HL-60/S4 treated with retinoic acid at 250 ng/mL for 4 days and 3 days (cell line): ENCODE results near the gene C1QA.

Experiments used
- in situ Hi-C: fragments of 300-500 bp; cut with MboI; formaldehyde crosslinking; loops from 2 replicates; pipeline ENCODE4 v1.7.0; 2022; ENCODE audit warnings: low sequenced_read_pairs

Gene C1QA

DNA sequence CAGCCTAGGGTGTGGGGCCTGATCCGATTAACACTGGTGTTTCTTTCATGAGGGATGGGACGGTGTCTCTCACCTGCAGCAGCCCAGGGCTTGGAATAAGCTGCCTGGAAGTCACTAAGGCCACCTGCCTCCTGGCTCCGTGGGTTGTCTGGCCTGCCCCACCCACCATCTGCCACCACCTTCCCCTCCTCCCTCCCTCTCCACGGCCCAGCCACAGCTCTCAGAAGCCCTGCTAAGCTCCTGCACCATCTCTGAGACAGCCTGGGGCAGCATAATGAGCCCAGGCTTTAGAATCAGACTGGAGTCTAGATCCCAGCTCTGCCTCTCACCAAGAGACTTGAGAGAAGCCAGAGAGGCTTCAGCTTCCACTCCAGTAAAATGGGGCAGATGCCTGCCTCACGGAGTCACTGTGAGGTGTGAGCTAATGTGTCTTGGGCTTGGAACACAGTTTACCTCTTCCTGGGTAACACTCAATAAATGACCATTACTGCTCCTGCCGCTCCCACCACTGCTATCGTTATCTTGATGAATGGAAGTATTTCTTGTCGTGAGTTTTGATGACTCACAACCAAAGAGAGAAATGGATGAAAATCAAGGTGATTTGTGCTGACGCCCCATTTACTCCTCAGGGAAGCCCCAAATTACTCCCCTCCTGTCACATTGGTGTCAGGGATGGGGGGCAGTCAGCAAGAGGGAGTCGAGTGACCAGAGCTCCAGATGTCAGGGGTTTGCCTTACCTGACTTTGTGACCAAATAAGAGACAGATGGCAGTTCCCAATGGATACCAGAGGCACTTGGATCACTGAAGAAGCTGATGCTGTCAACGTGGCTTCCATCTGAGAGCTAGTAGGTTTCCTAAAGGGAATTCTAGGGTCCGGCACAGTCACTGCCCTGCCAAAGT is 23.5 kb upstream of the C1QA start:
- in situ Hi-C loops, result no loop called here

DNA sequence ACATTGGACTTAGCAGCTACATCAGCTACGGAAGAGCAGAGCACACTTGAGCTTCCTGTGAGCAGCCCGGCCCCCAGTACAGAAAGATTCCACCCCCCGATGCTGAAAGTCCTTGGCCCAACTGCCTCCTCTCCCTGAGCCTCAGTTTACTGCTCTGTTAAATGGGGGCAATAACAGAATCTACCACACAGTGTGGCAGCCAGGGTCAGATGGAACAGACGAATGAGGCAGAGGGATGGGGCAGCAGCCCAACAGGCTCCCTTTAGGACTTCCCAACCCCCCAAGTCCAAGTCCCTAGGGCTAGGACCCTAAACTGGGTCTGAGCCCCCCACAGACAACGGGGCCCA is 22.9 kb upstream of the C1QA start:
- in situ Hi-C loops, result no loop called here

DNA sequence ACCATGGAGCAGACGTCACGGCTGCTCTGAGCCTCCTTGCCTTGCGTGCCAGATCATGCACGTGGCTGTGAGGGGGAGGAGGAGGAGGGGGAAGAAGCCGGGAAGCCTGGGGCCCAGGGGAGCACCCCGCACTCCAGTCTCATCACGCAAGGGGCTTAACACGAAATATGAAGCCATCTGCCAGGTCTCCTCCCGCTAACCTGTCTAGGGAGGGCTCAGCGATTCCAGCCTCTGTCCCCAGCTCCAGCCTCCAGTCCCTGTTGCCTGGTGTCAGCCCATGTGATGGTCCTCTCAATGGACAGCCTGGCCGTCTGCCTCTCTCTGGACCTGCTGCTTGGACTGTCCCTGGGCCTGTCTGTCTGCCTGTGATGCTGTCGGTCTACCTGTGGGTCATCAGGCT is 22.5 kb upstream of the C1QA start:
- in situ Hi-C loops, result no loop called here

DNA sequence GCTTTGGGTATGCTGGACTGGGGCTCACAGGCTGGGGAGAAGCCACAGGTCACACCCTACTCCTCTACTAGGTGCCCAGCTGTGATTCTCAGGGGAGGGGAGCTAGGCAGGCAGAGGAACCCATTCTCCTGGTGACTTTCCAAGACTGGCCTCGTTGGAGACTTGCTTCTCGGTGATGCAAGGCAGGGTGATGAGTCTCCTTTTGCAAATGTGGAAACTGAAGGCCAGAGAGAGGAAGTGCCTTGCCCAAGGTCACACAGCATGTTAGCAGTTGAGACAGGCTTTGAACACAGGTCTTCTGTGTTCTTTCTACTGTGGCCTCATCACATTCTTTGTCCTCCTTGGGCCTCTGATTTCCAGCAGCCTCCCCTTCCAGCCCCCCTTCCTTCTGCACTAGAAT is 20.5 kb upstream of the C1QA start:
- in situ Hi-C loops, result no loop called here

DNA sequence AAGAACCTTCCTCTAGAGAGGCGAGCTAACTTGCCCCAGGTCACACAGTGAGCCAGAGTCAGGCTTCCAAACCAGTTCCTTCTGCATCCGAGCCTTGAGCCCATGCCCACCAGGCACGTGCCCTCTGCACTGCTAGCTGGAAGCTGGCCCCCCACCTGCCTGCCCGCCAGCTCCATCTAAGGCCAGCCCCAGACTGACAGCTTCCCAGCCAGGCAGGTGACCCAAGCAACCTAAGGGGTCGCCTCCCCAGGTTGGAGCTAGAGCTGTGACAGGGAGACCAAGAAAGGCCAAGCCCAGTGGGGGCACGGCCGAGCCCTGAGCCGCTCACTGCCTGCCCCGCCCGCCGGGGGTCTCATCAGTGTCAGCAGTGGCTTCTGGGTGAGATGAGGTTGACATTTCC is 19.9 kb upstream of the C1QA start:
- in situ Hi-C loops, result no loop called here

DNA sequence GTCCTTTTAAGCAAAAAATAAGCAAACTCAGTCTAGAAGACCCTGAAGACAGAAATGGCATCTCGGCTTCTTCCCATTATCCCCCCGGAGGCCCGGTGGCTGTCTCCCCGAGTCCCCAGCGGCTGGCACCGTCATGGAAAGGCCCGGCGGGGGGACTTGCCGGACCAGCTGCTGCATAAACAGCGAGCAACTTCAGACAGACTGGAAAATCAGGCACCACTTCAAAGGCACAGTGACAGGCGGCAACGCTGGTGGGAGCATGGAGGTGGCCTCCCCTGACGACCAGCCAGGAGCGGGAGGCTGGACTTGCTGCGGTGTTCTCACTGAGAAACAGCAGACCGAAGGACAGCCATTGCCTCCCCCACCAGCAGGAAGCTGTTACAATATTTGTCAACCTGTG is 18.4 kb upstream of the C1QA start:
- in situ Hi-C loops, result no loop called here

DNA sequence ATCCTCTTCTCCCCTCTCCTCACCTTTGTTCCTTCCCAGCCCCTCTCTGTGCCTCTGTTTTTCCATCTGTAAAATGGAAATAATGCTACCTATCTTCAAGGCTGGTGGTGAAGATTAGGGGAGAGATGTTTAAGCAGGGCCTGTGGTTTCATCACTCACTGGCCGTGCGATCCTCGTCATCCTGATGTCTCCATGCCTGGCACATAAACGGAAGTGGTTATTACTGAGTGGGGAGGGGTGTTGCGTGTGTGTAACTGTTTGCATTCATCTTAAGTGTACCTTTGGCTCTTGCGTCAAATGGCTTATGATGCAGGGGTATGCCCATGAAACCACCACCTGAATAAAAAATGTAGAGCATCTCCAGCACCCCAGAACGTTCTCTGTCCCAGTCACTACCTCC is 17.2 kb upstream of the C1QA start:
- in situ Hi-C loops, result no loop called here

DNA sequence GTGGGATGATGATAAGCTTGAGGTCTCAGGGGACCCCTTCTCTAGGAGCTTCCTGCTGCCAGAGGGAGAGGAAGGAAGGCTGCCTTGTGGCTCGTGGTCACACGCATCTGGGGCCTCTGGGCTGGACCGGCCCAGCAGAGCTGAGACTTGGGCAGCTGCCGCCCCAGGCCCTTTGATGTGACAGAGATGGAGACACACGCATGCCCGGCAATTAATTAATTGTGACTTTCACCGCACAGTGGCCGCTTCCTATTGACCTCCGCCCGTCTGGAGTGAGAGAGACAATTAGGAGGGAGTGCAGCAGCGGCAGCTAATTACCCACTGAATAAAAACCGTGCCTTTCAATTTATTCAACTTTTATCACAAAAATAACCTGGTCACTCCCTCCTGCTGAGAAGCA is 16.6 kb upstream of the C1QA start:
- in situ Hi-C loops, result no loop called here

DNA sequence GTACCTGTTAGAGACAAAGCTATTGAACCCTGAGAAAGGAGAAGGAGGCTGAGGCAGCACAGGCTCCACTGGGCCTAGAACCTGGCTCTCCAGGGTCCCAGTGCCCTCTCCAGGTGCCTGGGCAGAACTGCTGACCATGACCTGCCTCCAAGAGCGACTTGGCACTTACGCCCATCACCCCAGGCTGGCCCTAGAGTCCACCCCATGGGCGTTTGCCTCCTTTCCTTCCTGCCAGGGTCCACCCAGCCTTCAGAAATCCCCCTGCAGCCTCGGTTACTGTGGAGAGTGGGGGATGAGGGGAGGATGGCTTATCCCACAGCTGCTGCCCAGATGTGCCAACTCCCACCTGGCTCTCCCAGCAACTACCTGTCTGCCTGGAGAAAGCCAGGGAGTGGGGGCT is 14.7 kb upstream of the C1QA start:
- in situ Hi-C loops, result no loop called here

DNA sequence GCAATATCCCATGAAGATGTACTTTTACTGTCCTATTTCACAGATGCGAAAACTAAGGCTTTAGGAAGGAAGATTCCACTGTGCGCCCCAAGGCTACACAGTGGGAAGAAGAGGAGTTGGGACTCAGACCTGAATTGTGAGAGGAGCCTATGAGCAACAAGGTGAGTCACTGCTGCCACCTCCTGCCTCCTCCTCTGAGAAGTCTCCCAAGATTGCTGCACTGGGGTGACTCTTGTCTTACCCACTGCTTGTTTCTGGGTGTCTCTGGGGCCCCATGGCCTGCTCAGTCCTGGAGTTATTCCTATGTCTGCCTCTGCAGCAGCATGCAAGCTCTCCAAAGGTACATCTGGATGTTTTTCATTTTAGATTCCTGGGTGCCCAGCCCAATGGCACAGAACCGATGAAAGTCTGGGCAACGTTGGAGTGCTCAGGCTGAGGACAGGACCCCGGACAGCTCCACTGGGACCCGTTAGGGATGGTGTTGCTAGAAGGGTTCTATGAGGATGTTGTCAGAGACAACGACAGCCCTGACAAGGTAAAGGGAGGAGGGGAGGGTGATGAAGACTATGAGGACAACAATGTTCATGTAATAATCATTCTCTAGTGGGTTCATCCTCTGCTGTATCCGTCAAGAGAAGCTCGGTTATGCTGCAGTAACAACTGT is 11.0 kb upstream of the C1QA start:
- in situ Hi-C loops, result loop anchor here (25.0 kb wide), 1 partner anchor 513 kb away; no protein-coding TSS in a partner anchor

DNA sequence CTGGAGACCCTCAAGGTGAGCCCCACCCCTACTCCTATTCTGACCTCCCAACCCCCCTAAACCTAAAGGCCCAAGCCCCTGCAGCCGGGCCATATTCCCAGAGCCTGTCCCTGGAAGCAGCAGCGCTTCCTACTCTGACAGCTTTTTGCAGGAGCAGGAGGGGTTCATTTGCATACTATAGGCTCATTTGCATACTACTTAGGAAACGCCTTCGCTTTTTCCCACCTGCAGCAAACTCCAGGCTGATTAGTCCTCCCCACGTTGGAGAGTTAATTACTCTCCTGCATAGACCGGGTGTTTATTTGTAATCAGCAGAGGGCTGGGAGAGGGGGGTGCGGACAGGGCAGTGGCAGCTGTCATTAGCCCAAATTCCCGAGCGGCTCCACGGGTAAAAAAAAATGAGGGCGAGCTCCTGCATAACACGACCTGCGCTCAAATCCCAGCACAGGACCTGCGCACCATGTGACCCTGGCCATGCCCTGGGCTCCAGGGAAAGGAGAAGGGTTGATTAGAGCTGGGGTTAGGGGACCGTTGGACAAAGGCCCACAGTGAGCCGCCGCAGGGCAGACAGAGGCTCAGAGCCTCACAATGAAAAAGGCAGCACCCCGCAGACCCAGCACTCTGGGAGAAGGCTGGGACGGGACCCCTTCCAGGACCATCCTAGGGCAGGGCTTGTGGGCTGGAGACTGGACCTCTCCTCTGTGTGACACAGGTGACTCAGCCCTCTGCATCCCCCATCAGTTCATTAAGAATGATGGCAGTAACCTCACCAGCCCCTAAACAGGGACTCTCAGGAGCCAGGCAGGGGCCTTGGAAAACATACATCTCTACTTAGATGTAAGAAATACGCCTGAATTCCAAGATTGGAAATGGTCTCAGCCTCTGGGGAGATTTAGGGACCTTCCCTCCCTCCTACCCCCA is 9.9 kb upstream of the C1QA start:
- in situ Hi-C loops, result loop anchor here (25.0 kb wide), 1 partner anchor 514 kb away; no protein-coding TSS in a partner anchor

DNA sequence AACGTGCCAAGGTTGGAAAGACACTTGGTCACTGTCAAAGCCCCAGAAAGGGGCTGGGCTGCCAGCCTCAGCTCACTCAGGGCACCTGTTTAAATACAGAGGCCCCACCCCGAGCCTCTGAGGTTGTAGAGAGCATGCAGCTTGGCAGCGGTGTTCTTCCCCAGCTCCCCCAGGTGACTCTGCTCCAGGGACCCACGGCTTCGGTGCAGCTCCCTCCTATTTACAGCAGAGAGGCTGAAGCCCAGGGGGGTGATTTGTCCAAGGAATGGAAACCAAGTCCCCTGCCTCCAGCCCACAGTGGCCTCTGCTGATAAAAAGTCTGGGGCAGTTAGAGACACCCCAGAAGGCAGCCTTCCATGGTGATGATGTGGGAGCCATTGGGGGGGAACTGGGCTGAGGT is 9.1 kb upstream of the C1QA start:
- in situ Hi-C loops, result loop anchor here (25.0 kb wide), 1 partner anchor 515 kb away; no protein-coding TSS in a partner anchor

DNA sequence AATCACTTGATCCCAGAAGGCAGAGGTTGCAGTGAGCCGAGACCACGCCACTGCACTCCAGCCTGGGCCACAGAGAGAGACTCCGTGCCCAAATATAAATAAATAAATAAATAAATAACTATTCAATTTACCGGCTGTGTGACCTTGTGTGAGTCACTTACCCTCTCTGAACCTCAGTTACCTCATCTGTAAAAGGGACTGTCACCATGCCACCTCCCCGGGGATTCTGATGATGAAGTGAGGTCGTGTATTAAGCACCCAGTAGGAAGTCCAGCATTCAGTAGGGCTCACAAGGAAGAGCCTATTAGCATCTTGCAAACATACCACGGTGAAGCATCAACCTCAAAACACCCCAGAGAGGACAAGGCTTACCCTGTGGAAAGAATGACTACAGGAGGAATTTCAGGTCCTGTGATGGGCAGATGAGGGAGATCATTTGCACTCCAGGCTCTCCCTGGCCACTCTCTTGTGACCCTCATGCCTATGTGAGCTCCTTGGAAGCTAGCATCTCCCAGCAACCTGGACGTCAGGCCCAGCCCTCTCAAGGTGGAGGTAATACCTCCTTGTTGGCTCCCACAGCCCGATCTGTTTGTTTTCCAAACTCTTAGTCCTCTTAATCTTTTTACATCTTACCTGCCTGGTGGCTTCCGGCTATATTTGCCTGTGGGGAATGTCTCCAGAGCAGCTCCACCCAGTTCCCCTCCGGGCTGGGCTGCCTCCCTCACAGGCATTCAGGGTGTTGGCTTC is 7.6 kb upstream of the C1QA start:
- in situ Hi-C loops, result loop anchor here (25.0 kb wide), 1 partner anchor 517 kb away; no protein-coding TSS in a partner anchor

DNA sequence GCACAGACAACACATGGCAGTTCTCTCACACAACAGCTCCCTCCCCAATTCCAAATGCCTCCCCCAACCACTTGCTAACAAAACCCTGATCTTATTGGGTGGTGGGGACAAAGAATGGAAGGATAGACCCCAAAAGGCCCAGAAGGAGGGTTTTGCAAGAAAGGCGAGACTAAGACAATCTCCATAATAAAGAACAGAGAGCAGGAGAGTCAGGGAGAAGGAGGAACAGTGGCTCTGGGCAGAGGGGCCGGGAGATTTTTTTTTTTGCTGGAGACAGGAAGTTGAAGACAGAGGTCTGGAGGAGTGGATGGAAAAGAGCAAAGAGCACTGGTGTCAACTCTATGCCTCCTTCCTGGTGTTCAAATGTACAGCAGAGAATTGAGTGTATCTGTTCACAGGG is 6.5 kb upstream of the C1QA start:
- in situ Hi-C loops, result loop anchor here (25.0 kb wide), 1 partner anchor 518 kb away; no protein-coding TSS in a partner anchor

DNA sequence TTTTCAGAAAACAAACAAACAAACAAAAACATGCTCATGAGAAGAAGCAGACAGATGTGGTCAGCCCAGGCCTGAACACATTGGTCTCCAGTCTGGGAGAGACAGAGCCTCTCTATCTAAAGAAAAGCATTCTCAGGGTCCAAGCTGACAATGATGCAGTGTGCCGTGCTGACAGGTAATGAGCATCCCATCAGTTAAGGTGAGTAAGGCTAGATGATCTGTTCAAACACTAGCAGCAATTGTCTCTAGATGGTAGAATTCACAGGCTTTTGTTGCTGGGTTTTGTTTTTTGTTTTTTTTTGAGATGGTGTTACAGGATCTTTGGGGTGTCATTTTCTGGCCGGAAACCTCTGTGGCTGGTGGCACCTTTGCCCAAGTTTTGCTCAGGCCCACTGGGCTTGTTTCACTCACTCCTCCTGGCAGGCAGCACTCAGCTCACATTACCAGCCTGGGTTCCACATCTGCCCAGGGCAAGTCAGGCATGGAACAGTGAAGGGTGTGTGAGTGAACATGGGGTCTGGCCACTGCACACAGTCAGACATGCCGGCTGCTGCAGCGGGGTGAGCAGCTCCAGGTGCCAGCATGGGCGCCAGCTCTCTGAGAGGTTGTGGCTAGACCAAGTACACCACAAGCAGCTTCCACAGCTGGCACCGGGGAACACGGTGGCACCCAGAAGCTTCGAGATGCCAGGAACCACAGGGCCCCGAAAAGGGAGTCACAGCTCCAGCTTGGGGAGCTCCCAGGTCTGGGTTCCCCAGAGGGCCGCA is 2.5 kb upstream of the C1QA start:
- in situ Hi-C loops, result loop anchor here (25.0 kb wide), 1 partner anchor 522 kb away; no protein-coding TSS in a partner anchor

DNA sequence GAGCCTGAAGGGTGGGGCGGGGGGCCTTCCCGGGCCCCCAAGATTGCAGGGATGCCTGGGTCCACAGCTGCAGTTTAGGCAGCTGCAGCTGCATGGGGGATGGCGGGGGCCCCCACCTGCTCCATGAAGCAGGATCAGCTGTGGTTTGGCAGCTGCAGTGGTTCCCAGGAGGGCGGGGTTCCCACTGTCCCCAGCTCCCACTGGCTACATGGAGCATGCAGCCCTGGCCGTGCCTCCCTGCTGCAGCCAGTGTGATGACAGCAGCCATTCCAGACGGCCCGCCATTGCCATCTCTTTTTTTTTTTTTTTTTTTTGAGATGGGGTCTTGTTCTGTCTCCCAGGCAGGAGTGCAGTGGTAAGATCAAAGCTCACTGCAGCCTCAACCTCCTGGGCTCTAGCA is 992 bp upstream of the C1QA start:
- in situ Hi-C loops, result loop anchor here (25.0 kb wide), 1 partner anchor 523 kb away; no protein-coding TSS in a partner anchor

DNA sequence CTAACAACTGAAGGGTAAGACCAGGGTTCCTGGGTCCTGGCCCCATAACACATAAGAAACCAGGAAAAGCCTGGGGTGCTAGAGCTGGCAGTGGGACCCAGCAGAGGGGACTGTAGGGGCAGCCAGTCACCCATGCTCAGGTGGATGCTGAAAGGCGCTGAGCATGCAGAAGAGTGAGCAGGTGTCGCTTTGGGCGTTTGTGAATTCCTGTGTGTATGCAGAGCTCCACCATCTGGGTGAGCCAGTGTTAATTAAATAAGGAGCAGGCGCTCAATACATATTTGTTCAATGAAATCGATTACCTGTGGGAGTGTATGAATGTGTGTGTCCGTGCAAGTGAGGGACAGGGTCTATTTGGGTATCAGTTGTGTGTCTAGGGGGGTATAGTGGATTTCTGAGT is 499 bp downstream of the C1QA start:
- in situ Hi-C loops, result loop anchor here (25.0 kb wide), 1 partner anchor 525 kb away; no protein-coding TSS in a partner anchor

DNA sequence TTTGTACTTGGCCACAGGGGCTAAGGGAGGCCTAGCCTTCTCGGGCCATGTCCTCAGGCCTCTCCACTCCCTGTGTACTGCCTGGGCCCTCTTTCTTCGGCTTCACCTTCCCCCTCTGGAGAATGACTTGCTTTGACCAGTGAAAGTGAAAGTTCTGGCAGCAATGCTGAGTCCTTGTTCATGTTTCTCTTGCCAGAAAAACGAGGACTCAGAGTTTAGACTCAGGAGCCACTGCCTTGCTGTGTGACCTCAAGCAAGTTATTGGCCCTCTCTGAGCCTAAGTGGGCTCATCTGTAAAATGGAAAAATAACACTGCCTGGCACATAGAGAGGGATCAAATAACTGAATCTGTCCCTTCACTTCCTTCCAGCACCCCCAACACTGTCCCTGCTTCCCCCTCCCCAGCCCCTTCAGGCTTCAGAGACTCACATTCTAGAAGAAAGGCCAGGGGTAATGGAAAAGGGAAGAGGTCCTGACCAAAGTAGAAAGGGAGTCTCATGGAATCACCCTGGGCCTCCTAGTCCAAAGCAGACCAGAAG is 1.5 kb downstream of the C1QA start:
- in situ Hi-C loops, result loop anchor here (25.0 kb wide), 1 partner anchor 526 kb away; no protein-coding TSS in a partner anchor
